ENCODE measurements around the gene MPL.

MPL gene

GRCh38 chr1:43315481-43315880 lies 22.1 kb upstream of the MPL start:
- no CpG with 5 or more reads among the region's 3 CpGs for WGBS (ENCODE audit: extremely low coverage, insufficient coverage, insufficient read length)

GRCh38 chr1:43315963-43316737 lies 21.5 kb upstream of the MPL start:
- Histone ChIP-seq H3K36me3 (ENCODE audit: control insufficient read depth in 1 of 2, insufficient read depth in 2 of 2, low read length in 2 of 2) (no peaks in the 10 kb centered on the region), H3K23ac (ENCODE audit: low read length) (no peak overlapping the region), H3K18ac (ENCODE audit: low read length) (no peak overlapping the region), H4K91ac (ENCODE audit: low read depth, low read length) (no peak overlapping the region), H3K79me1 (ENCODE audit: low read length) (no peaks in the 10 kb centered on the region), H3K27ac (ENCODE audit: low read depth, low read length) (no peak overlapping the region), H3K4ac (ENCODE audit: low read depth, low read length) (no peak overlapping the region), H3K4me1 (ENCODE audit: control insufficient read depth in 1 of 2, insufficient read depth in 2 of 2, low read length in 2 of 2) (no peaks in the 10 kb centered on the region), H3K4me3 (ENCODE audit: low read depth, low read length) (no peak overlapping the region), H3K9ac (ENCODE audit: low read length) (no peak overlapping the region), H2BK5ac (ENCODE audit: low read depth, low read length, poor library complexity) (no peak overlapping the region), H3K14ac (ENCODE audit: low read length) (no peak overlapping the region), H3K4me2 (ENCODE audit: low read length) (no peak overlapping the region), H3K9me3 (ENCODE audit: insufficient read depth, low read depth, low read length) (no peaks in the 10 kb centered on the region), H4K8ac (ENCODE audit: low read depth, low read length) (no peak overlapping the region), H2AK5ac (ENCODE audit: low read length) (no peak overlapping the region), H2AFZ (ENCODE audit: insufficient read depth, low read length, poor library complexity) (no peak overlapping the region), H2BK12ac (ENCODE audit: low read length) (no peak overlapping the region), H3K27me3 (ENCODE audit: insufficient read depth, low read length) (no peaks in the 10 kb centered on the region), H2BK120ac (ENCODE audit: insufficient read depth, low read length, poor library complexity) (no peak overlapping the region), H3K79me2 (ENCODE audit: control insufficient read depth, insufficient read depth, low read length, poor library complexity) (no peaks in the 10 kb centered on the region), H4K12ac (ENCODE audit: low read depth, low read length) (no peak overlapping the region)
- DNase-seq: no peak
- no CpG with 5 or more reads among the region's 10 CpGs for WGBS (ENCODE audit: extremely low coverage, insufficient coverage, insufficient read length)

More at GRCh38 chr1:43315481-43315880, 22.1 kb upstream of the MPL start:
- no peak overlapping the region for H3K23ac ChIP-seq (ENCODE audit: low read length)
- no peaks in the 10 kb centered on the region for H3K36me3 ChIP-seq (ENCODE audit: control insufficient read depth in 1 of 2, insufficient read depth in 2 of 2, low read length in 2 of 2)
- H3K4me1 ChIP-seq (ENCODE audit: control insufficient read depth in 1 of 2, insufficient read depth in 2 of 2, low read length in 2 of 2): no peaks in the 10 kb centered on the region
- H3K27me3 ChIP-seq (ENCODE audit: insufficient read depth, low read length): no peaks in the 10 kb centered on the region
- no peaks in the 10 kb centered on the region for H3K9me3 ChIP-seq (ENCODE audit: insufficient read depth, low read depth, low read length)
- H4K8ac ChIP-seq (ENCODE audit: low read depth, low read length): no peak overlapping the region
- no peak overlapping the region for H3K9ac ChIP-seq (ENCODE audit: low read length)
- H3K18ac ChIP-seq (ENCODE audit: low read length): no peak overlapping the region
- H4K91ac ChIP-seq (ENCODE audit: low read depth, low read length): no peak overlapping the region
- no peak overlapping the region for H2BK120ac ChIP-seq (ENCODE audit: insufficient read depth, low read length, poor library complexity)
- H3K79me2 ChIP-seq (ENCODE audit: control insufficient read depth, insufficient read depth, low read length, poor library complexity): no peaks in the 10 kb centered on the region
- no peak overlapping the region for H2AFZ ChIP-seq (ENCODE audit: insufficient read depth, low read length, poor library complexity)
- no peak overlapping the region for H3K4me3 ChIP-seq (ENCODE audit: low read depth, low read length)
- no peak overlapping the region for H2BK5ac ChIP-seq (ENCODE audit: low read depth, low read length, poor library complexity)
- H3K14ac ChIP-seq (ENCODE audit: low read length): no peak overlapping the region
- H3K27ac ChIP-seq (ENCODE audit: low read depth, low read length): no peak overlapping the region
- no peak overlapping the region for H2BK12ac ChIP-seq (ENCODE audit: low read length)
- no peak overlapping the region for H3K4ac ChIP-seq (ENCODE audit: low read depth, low read length)
- no peak overlapping the region for H2AK5ac ChIP-seq (ENCODE audit: low read length)
- no peak for DNase-seq
- H3K79me1 ChIP-seq (ENCODE audit: low read length): no peaks in the 10 kb centered on the region
- no peak overlapping the region for H3K4me2 ChIP-seq (ENCODE audit: low read length)
- no peak overlapping the region for H4K12ac ChIP-seq (ENCODE audit: low read depth, low read length)

GRCh38 chr1:43316738-43317520 lies 20.7 kb upstream of the MPL start:
- WGBS (ENCODE audit: extremely low coverage, insufficient coverage, insufficient read length): no CpG with 5 or more reads among the region's 16 CpGs
- H3K14ac ChIP-seq (ENCODE audit: low read length): no peak overlapping the region
- H3K4me3 ChIP-seq (ENCODE audit: low read depth, low read length): no peak overlapping the region
- H2AFZ ChIP-seq (ENCODE audit: insufficient read depth, low read length, poor library complexity): no peak overlapping the region
- H3K27me3 ChIP-seq (ENCODE audit: insufficient read depth, low read length): no peaks in the 10 kb centered on the region
- H3K9ac ChIP-seq (ENCODE audit: low read length): no peak overlapping the region
- H3K9me3 ChIP-seq (ENCODE audit: insufficient read depth, low read depth, low read length): no peaks in the 10 kb centered on the region
- no peak overlapping the region for H2BK120ac ChIP-seq (ENCODE audit: insufficient read depth, low read length, poor library complexity)
- H4K91ac ChIP-seq (ENCODE audit: low read depth, low read length): no peak overlapping the region
- H3K4ac ChIP-seq (ENCODE audit: low read depth, low read length): no peak overlapping the region
- H3K18ac ChIP-seq (ENCODE audit: low read length): no peak overlapping the region
- no peak for DNase-seq
- H3K4me2 ChIP-seq (ENCODE audit: low read length): no peak overlapping the region
- no peak overlapping the region for H2BK12ac ChIP-seq (ENCODE audit: low read length)
- H2BK5ac ChIP-seq (ENCODE audit: low read depth, low read length, poor library complexity): no peak overlapping the region
- H3K36me3 ChIP-seq (ENCODE audit: control insufficient read depth in 1 of 2, insufficient read depth in 2 of 2, low read length in 2 of 2): no peaks in the 10 kb centered on the region
- no peak overlapping the region for H4K12ac ChIP-seq (ENCODE audit: low read depth, low read length)
- H3K79me2 ChIP-seq (ENCODE audit: control insufficient read depth, insufficient read depth, low read length, poor library complexity): no peaks in the 10 kb centered on the region
- no peak overlapping the region for H2AK5ac ChIP-seq (ENCODE audit: low read length)
- H3K27ac ChIP-seq (ENCODE audit: low read depth, low read length): no peak overlapping the region
- H4K8ac ChIP-seq (ENCODE audit: low read depth, low read length): no peak overlapping the region
- no peaks in the 10 kb centered on the region for H3K79me1 ChIP-seq (ENCODE audit: low read length)
- H3K4me1 ChIP-seq (ENCODE audit: control insufficient read depth in 1 of 2, insufficient read depth in 2 of 2, low read length in 2 of 2): peaks cover 5% of the 10 kb centered on the region in 2 experiments
- H3K23ac ChIP-seq (ENCODE audit: low read length): no peak overlapping the region

- H2BK5ac ChIP-seq (ENCODE audit: low read depth, low read length, poor library complexity): no peak overlapping the region
- H2BK12ac ChIP-seq (ENCODE audit: low read length): no peak overlapping the region
- no peak overlapping the region for H2AFZ ChIP-seq (ENCODE audit: insufficient read depth, low read length, poor library complexity)
- H3K27me3 ChIP-seq (ENCODE audit: insufficient read depth, low read length): no peaks in the 10 kb centered on the region
- H3K23ac ChIP-seq (ENCODE audit: low read length): no peak overlapping the region
- DNase-seq: peak in 1 of 2 donors; percentile 19
- no peaks in the 10 kb centered on the region for H3K9me3 ChIP-seq (ENCODE audit: insufficient read depth, low read depth, low read length)
- no peak overlapping the region for H3K4me3 ChIP-seq (ENCODE audit: low read depth, low read length)
- H3K79me2 ChIP-seq (ENCODE audit: control insufficient read depth, insufficient read depth, low read length, poor library complexity): no peaks in the 10 kb centered on the region
- no peak overlapping the region for H2BK120ac ChIP-seq (ENCODE audit: insufficient read depth, low read length, poor library complexity)
- no peak overlapping the region for H4K8ac ChIP-seq (ENCODE audit: low read depth, low read length)
- H3K9ac ChIP-seq (ENCODE audit: low read length): no peak overlapping the region
- H3K18ac ChIP-seq (ENCODE audit: low read length): no peak overlapping the region
- H3K4ac ChIP-seq (ENCODE audit: low read depth, low read length): no peak overlapping the region
- no peak overlapping the region for H4K91ac ChIP-seq (ENCODE audit: low read depth, low read length)
- WGBS (ENCODE audit: extremely low coverage, insufficient coverage, insufficient read length): no CpG with 5 or more reads among the region's 15 CpGs
- no peak overlapping the region for H3K4me2 ChIP-seq (ENCODE audit: low read length)
- H3K27ac ChIP-seq (ENCODE audit: low read depth, low read length): no peak overlapping the region
- peaks cover 5% of the 10 kb centered on the region in 2 experiments for H3K4me1 ChIP-seq (ENCODE audit: control insufficient read depth in 1 of 2, insufficient read depth in 2 of 2, low read length in 2 of 2)
- no peak overlapping the region for H2AK5ac ChIP-seq (ENCODE audit: low read length)
- H4K12ac ChIP-seq (ENCODE audit: low read depth, low read length): no peak overlapping the region
- no peak overlapping the region for H3K14ac ChIP-seq (ENCODE audit: low read length)
- H3K79me1 ChIP-seq (ENCODE audit: low read length): no peaks in the 10 kb centered on the region
- H3K36me3 ChIP-seq (ENCODE audit: control insufficient read depth in 1 of 2, insufficient read depth in 2 of 2, low read length in 2 of 2): no peaks in the 10 kb centered on the region
These were observed 19.7 kb upstream of the MPL start for GRCh38 chr1:43317817-43318471.
